SU-DHL-6 (cell line): ENCODE data around the gene PDE4D.

Experiments used
- EZH2phosphoT487 ChIP-seq: fragments of 200-600 bp; sonication (generic), shearing (Covaris generic); conservative IDR thresholded peaks from 2 replicates; pipeline ENCODE4 v1.6.1; 2018; ENCODE audit warnings: mild to moderate bottlenecking, antibody characterized with exemption, low read length, moderate library complexity, mixed read lengths
- TF ChIP-seq, protein P1 (sequence below): fragments of 200-600 bp; sonication (generic); IDR thresholded peaks from one replicate; pipeline ENCODE4 v1.5.1; 2017; ENCODE audit warnings: antibody characterized with exemption, mild to moderate bottlenecking, low read length, moderate library complexity; ENCODE audit not compliant: insufficient read depth, poor library complexity, severe bottlenecking

DNA sequence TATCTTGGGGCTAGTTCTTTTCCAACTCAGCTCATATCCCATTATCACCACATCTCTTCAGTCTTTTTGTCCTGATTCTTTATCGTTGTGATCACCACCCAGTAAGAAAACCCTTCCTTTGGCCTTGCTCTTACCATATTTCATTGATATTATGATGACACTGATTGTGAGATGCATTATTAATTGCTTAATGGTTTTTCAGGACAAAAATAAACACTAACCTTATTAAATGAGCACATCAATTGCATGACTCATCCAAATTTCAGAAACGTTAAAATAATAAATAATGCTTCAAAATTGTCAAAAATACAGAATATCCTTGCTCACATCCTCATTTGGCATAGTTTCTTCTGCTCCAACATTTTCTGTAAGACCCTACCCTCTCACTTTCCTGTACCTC, 270.7 kb downstream of the PDE4D start:
- TF ChIP-seq, protein P1, sequence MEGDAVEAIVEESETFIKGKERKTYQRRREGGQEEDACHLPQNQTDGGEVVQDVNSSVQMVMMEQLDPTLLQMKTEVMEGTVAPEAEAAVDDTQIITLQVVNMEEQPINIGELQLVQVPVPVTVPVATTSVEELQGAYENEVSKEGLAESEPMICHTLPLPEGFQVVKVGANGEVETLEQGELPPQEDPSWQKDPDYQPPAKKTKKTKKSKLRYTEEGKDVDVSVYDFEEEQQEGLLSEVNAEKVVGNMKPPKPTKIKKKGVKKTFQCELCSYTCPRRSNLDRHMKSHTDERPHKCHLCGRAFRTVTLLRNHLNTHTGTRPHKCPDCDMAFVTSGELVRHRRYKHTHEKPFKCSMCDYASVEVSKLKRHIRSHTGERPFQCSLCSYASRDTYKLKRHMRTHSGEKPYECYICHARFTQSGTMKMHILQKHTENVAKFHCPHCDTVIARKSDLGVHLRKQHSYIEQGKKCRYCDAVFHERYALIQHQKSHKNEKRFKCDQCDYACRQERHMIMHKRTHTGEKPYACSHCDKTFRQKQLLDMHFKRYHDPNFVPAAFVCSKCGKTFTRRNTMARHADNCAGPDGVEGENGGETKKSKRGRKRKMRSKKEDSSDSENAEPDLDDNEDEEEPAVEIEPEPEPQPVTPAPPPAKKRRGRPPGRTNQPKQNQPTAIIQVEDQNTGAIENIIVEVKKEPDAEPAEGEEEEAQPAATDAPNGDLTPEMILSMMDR: no peak
- TF ChIP-seq EZH2phosphoT487: no peak
